ENCODE data around the gene SLC26A11. TPM values are rescaled to one million over a fixed set of nuclear protein-coding genes. Genes with fewer than 3 reads are reported as not detected.

Gene SLC26A11
- total RNA-seq, 1 donor from 2014 or later: 7.9 TPM

- H3K9me3 ChIP-seq (ENCODE audit: low read depth): no peaks in the 10 kb centered on the region
- Mint-ChIP-seq H3K9me3 (peaks cover 2% of the 10 kb centered on the region), H3K27ac (no peak overlapping the region), H3K36me3 (peaks cover 5% of the 10 kb centered on the region), H3K27me3 (ENCODE audit: insufficient read depth, low read depth) (peaks cover 6% of the 10 kb centered on the region), H3K4me3 (no peak overlapping the region), H3K4me1 (peaks cover 29% of the 10 kb centered on the region)
- DNase-seq (ENCODE audit: low spot score): no peak
- H4K20me1 ChIP-seq (ENCODE audit: low read depth): peaks cover 22% of the 10 kb centered on the region
- H3K79me2 ChIP-seq (ENCODE audit: low read depth): no peaks in the 10 kb centered on the region
- H3K4me2 ChIP-seq: no peak overlapping the region
- no peak overlapping the region for H3K4me3 ChIP-seq
- no peak overlapping the region for H3K9ac ChIP-seq
- H3F3A ChIP-seq (ENCODE audit: low read depth): peaks cover 41% of the 10 kb centered on the region
- no peak overlapping the region for H2AFZ ChIP-seq (replicated peaks)
- TF ChIP-seq CTCF (IDR thresholded peaks at IDR 0.05) (no peak), EZH2phosphoT487 (IDR thresholded peaks at IDR 0.05) (no peak), EZH2 (IDR thresholded peaks at IDR 0.05) (no peak)
- peaks cover 10% of the 10 kb centered on the region for H3K4me1 ChIP-seq
- peaks cover 15% of the 10 kb centered on the region for H3K27me3 ChIP-seq
- no peaks in the 10 kb centered on the region for H3K36me3 ChIP-seq
- H3K27ac ChIP-seq: no peak overlapping the region
These were observed 42.6 kb downstream of the SLC26A11 start for GRCh38 chr17:80262775-80263244.

GRCh38 chr17:80263253-80264204 lies 43.3 kb downstream of the SLC26A11 start:
- Histone ChIP-seq H3K36me3 (no peaks in the 10 kb centered on the region), H3K27ac (no peak overlapping the region), H3F3A (ENCODE audit: low read depth) (peaks cover 35% of the 10 kb centered on the region), H3K9ac (no peak overlapping the region), H2AFZ (replicated peaks) (no peak overlapping the region), H3K27me3 (peaks cover 15% of the 10 kb centered on the region), H3K9me3 (ENCODE audit: low read depth) (no peaks in the 10 kb centered on the region), H3K4me1 (peaks cover 10% of the 10 kb centered on the region), H3K4me2 (no peak overlapping the region), H4K20me1 (ENCODE audit: low read depth) (peaks cover 22% of the 10 kb centered on the region), H3K79me2 (ENCODE audit: low read depth) (no peaks in the 10 kb centered on the region), H3K4me3 (no peak overlapping the region)
- Mint-ChIP-seq H3K4me1 (peaks cover 23% of the 10 kb centered on the region), H3K36me3 (peaks cover 5% of the 10 kb centered on the region), H3K9me3 (peaks cover 2% of the 10 kb centered on the region), H3K4me3 (no peak overlapping the region), H3K27me3 (ENCODE audit: insufficient read depth, low read depth) (peaks cover 6% of the 10 kb centered on the region), H3K27ac (no peak overlapping the region)
- no peak for DNase-seq (ENCODE audit: low spot score)
- TF ChIP-seq EZH2phosphoT487 (IDR thresholded peaks at IDR 0.05) (no peak), EZH2 (IDR thresholded peaks at IDR 0.05) (no peak), CTCF (IDR thresholded peaks at IDR 0.05) (no peak)

GRCh38 chr17:80264205-80265075 lies 44.2 kb downstream of the SLC26A11 start:
- Mint-ChIP-seq H3K27me3 (ENCODE audit: insufficient read depth, low read depth) (peaks cover 3% of the 10 kb centered on the region), H3K9me3 (peaks cover 2% of the 10 kb centered on the region), H3K4me1 (peaks cover 22% of the 10 kb centered on the region), H3K36me3 (peaks cover 5% of the 10 kb centered on the region), H3K27ac (no peak overlapping the region), H3K4me3 (peak overlapping the region; percentile 58)
- Histone ChIP-seq H3K27ac (no peak overlapping the region), H3K9me3 (ENCODE audit: low read depth) (no peaks in the 10 kb centered on the region), H4K20me1 (ENCODE audit: low read depth) (peaks cover 23% of the 10 kb centered on the region), H3K4me1 (peaks cover 10% of the 10 kb centered on the region), H3K27me3 (peaks cover 6% of the 10 kb centered on the region), H3K4me2 (no peak overlapping the region), H3K9ac (no peak overlapping the region), H3K36me3 (no peaks in the 10 kb centered on the region), H3K4me3 (no peak overlapping the region), H3K79me2 (ENCODE audit: low read depth) (no peaks in the 10 kb centered on the region), H2AFZ (replicated peaks) (no peak overlapping the region), H3F3A (ENCODE audit: low read depth) (peaks cover 31% of the 10 kb centered on the region)
- TF ChIP-seq EZH2phosphoT487 (IDR thresholded peaks at IDR 0.05) (no peak), CTCF (IDR thresholded peaks at IDR 0.05) (no peak)
- no peak for DNase-seq (ENCODE audit: low spot score)
